Measurements from ENCODE around the gene YWHAG. TPM values are rescaled to one million over a fixed set of nuclear protein-coding genes. Genes with fewer than 3 reads are reported as not detected.

The YWHAG gene
- total and polyA plus RNA-seq, 2 of the 13 experiments (the other 11 are each of a cell fraction or from before 2014, with no cell fraction given), result 36.9 to 67.5 TPM

DNA sequence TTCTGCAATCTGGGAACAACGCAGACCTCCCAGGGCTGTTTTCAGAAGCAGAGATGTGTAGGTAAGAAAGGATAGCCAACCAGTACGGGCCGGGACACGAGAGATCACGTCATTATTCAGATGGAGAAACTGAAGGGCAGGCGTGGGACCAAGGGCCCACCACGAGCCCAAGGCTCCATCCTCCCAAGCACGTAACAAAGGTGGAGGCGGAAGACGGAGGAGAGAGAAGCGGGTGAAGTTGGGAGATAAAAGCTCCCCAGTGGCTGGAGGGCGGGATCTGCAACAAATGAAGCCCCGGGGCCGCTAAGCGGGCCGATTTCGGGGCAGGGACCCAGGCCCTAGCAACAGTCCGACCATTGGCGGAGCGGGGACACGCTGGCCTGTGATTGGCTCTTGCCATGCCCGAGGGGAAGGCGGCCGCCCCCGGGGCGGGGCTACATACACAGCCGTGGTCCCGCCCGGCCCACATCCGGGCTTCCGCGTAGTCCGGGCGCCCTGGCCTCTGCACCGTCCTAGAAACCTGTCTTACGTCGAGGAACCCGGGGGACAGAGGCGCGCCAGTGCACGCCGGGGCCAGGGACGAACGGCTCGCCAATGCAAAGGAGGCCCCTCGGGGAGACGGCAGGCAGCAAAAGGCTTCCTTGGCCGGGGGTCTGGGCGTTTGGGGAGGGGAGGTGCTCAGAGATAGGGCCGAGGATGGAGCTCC is 40.9 kb downstream of the YWHAG start (continued):
- TF ChIP-seq ZNF17 (CRISPR knock-in tag; IDR thresholded peaks at IDR 0.05) (no peak), RFX5 (IDR thresholded peaks at IDR 0.05; ENCODE audit: low read depth, low read length) (peak; percentile 100), ZNF891 (CRISPR knock-in tag; IDR thresholded peaks at IDR 0.05) (peak; percentile 93), ZNF850 (CRISPR knock-in tag; conservative IDR thresholded peaks at IDR 0.05) (no peak), MEIS1 (CRISPR knock-in tag; IDR thresholded peaks at IDR 0.05; ENCODE audit: borderline replicate concordance) (peak; percentile 71; the same call in 1 of the 2 replicates), ZNF558 (CRISPR knock-in tag; IDR thresholded peaks at IDR 0.05; ENCODE audit: borderline replicate concordance) (no peak), NRL (CRISPR knock-in tag; IDR thresholded peaks at IDR 0.05; ENCODE audit: borderline replicate concordance) (peak; percentile 62; the same call in 1 of the 2 replicates), TAF1 (CRISPR knock-in tag; IDR thresholded peaks at IDR 0.05) (peak; percentile 73), ZFP37 (CRISPR knock-in tag; IDR thresholded peaks at IDR 0.05; ENCODE audit: borderline replicate concordance) (no peak), SNAPC2 (CRISPR knock-in tag; IDR thresholded peaks at IDR 0.05) (0 out of 2 replicates have a peak, but pooled peaks have one; percentile 49), ZFX (CRISPR knock-in tag; IDR thresholded peaks at IDR 0.05; ENCODE audit: low read depth) (peak; percentile 78), SP5 (CRISPR knock-in tag; IDR thresholded peaks at IDR 0.05; ENCODE audit: borderline replicate concordance, low read depth) (peak; percentile 51; the same call in 1 of the 2 replicates), MYC (CRISPR knock-in tag; IDR thresholded peaks at IDR 0.05; ENCODE audit: borderline replicate concordance) (peak; percentile 8; the same call in 1 of the 2 replicates), ZNF703 (CRISPR knock-in tag; IDR thresholded peaks at IDR 0.05; ENCODE audit: borderline replicate concordance) (peak; percentile 70; the same call in 1 of the 2 replicates), ZNF567 (CRISPR knock-in tag; IDR thresholded peaks at IDR 0.05; ENCODE audit: borderline replicate concordance) (0 out of 2 replicates have a peak, but pooled peaks have one; percentile 30), THAP11 (CRISPR knock-in tag; IDR thresholded peaks at IDR 0.05) (peak; percentile 60; the same call in 1 of the 2 replicates), BCL6 (CRISPR knock-in tag; IDR thresholded peaks at IDR 0.05) (peak; percentile 84), KDM1A (CRISPR knock-in tag; IDR thresholded peaks at IDR 0.05) (no peak)
- TF ChIP-seq, protein P1, sequence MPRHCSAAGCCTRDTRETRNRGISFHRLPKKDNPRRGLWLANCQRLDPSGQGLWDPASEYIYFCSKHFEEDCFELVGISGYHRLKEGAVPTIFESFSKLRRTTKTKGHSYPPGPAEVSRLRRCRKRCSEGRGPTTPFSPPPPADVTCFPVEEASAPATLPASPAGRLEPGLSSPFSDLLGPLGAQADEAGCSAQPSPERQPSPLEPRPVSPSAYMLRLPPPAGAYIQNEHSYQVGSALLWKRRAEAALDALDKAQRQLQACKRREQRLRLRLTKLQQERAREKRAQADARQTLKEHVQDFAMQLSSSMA (CRISPR knock-in tag; IDR thresholded peaks at IDR 0.05), result no peak
- TF ChIP-seq, protein P2, sequence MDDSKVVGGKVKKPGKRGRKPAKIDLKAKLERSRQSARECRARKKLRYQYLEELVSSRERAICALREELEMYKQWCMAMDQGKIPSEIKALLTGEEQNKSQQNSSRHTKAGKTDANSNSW (CRISPR knock-in tag; IDR thresholded peaks at IDR 0.05; ENCODE audit: borderline replicate concordance), result no peak; the same call in 1 of the 2 replicates
- TF ChIP-seq, protein P3, sequence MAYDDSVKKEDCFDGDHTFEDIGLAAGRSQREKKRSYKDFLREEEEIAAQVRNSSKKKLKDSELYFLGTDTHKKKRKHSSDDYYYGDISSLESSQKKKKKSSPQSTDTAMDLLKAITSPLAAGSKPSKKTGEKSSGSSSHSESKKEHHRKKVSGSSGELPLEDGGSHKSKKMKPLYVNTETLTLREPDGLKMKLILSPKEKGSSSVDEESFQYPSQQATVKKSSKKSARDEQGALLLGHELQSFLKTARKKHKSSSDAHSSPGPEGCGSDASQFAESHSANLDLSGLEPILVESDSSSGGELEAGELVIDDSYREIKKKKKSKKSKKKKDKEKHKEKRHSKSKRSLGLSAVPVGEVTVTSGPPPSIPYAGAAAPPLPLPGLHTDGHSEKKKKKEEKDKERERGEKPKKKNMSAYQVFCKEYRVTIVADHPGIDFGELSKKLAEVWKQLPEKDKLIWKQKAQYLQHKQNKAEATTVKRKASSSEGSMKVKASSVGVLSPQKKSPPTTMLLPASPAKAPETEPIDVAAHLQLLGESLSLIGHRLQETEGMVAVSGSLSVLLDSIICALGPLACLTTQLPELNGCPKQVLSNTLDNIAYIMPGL (CRISPR knock-in tag; IDR thresholded peaks at IDR 0.05; ENCODE audit: borderline replicate concordance in 1 of 2, low read depth in 1 of 2), result peak; percentile 52 to 78
- TF ChIP-seq, protein P4, sequence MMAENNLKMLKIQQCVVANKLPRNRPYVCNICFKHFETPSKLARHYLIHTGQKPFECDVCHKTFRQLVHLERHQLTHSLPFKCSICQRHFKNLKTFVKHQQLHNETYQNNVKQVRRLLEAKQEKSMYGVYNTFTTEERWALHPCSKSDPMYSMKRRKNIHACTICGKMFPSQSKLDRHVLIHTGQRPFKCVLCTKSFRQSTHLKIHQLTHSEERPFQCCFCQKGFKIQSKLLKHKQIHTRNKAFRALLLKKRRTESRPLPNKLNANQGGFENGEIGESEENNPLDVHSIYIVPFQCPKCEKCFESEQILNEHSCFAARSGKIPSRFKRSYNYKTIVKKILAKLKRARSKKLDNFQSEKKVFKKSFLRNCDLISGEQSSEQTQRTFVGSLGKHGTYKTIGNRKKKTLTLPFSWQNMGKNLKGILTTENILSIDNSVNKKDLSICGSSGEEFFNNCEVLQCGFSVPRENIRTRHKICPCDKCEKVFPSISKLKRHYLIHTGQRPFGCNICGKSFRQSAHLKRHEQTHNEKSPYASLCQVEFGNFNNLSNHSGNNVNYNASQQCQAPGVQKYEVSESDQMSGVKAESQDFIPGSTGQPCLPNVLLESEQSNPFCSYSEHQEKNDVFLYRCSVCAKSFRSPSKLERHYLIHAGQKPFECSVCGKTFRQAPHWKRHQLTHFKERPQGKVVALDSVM (CRISPR knock-in tag; IDR thresholded peaks at IDR 0.05), result peak; percentile 49; the same call in 1 of the 2 replicates
- TF ChIP-seq, protein P5, sequence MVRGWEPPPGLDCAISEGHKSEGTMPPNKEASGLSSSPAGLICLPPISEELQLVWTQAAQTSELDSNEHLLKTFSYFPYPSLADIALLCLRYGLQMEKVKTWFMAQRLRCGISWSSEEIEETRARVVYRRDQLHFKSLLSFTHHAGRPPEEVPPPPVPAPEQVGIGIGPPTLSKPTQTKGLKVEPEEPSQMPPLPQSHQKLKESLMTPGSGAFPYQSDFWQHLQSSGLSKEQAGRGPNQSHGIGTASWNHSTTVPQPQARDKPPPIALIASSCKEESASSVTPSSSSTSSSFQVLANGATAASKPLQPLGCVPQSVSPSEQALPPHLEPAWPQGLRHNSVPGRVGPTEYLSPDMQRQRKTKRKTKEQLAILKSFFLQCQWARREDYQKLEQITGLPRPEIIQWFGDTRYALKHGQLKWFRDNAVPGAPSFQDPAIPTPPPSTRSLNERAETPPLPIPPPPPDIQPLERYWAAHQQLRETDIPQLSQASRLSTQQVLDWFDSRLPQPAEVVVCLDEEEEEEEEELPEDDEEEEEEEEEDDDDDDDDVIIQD (CRISPR knock-in tag; IDR thresholded peaks at IDR 0.05; ENCODE audit: low read depth), result no peak
